Caco-2 (cell line): ENCODE data around the gene SPRR1A. TPM values are rescaled to one million over a fixed set of nuclear protein-coding genes. Genes with fewer than 3 reads are reported as not detected.

Experiments used
- Bru-seq: library from RNA; stranded (reverse); fragments of 400-500 nt; gene quantifications from one replicate; lab custom pipeline; 2021; lab: Mats Ljungman, UMichigan
- BruChase-seq, 2 experiments: library from RNA; stranded (reverse); fragments of 400-500 nt; gene quantifications; one replicate each; lab custom pipeline; 2021; lab: Mats Ljungman, UMichigan
- BruUV-seq: library from RNA; stranded (reverse); fragments of 400-500 nt; replicated peaks from 2 replicates; lab custom pipeline; 2021; lab: Mats Ljungman, UMichigan
- CTCF ChIA-PET: fragments of 300-600 bp; sonication (Branson Sonifier 250); formaldehyde crosslinking; loops from one replicate; lab custom pipeline; 2022; ENCODE audit warnings: antibody characterized with exemption; lab: Charles Lee
- POLR2A ChIA-PET: fragments of 300-600 bp; sonication (Branson Sonifier 250); formaldehyde crosslinking; loops from one replicate; lab custom pipeline; 2022; ENCODE audit warnings: antibody characterized with exemption; lab: Charles Lee
- DNase-seq, 2 experiments: peaks; one replicate each; pipeline versions ENCODE4 v3.0.0 to v3.0.0-alpha.2; 2020 to 2022
- H3K27me3 ChIP-seq: replicated peaks from 2 replicates; pipeline ENCODE4 v1.6.0; 2011; ENCODE audit warnings: low read length; ENCODE audit not compliant: control insufficient read depth, insufficient read depth
- H3K36me3 ChIP-seq: 2 replicates; pipeline ENCODE4 v1.5.1; 2011; ENCODE audit warnings: low read length; ENCODE audit not compliant: control insufficient read depth, insufficient read depth
- H3K4me1 ChIP-seq: fragments of 250-450 bp; sonication (Bioruptor Pico); 2 replicates; pipeline ENCODE4 v1.5.1; 2020; ENCODE audit warnings: mild to moderate bottlenecking
- H3K4me3 ChIP-seq: 2 replicates; pipeline ENCODE4 v1.5.1; 2011; ENCODE audit warnings: low read depth, mild to moderate bottlenecking, control low read depth, low read length
- H3K9me3 ChIP-seq: fragments of 250-450 bp; sonication (Bioruptor Pico); 2 replicates; pipeline ENCODE4 v1.5.1; 2020; ENCODE audit warnings: mild to moderate bottlenecking, moderate library complexity
- H3K27ac Mint-ChIP-seq: one replicate; pipeline ENCODE4 v1.8.0; 2022; ENCODE audit warnings: mixed read lengths; ENCODE audit not compliant: unreplicated experiment
- H3K27me3 Mint-ChIP-seq: one replicate; pipeline ENCODE4 v1.8.0; 2022; ENCODE audit warnings: mixed read lengths; ENCODE audit not compliant: insufficient read depth, unreplicated experiment
- H3K36me3 Mint-ChIP-seq: one replicate; pipeline ENCODE4 v1.8.0; 2022; ENCODE audit warnings: mild to moderate bottlenecking, mixed read lengths; ENCODE audit not compliant: insufficient read depth, unreplicated experiment
- H3K4me1 Mint-ChIP-seq: one replicate; pipeline ENCODE4 v1.8.0; 2022; ENCODE audit warnings: low read depth, mixed read lengths; ENCODE audit not compliant: unreplicated experiment
- H3K4me3 Mint-ChIP-seq: one replicate; pipeline ENCODE4 v1.8.0; 2022; ENCODE audit warnings: mild to moderate bottlenecking, moderate library complexity, mixed read lengths; ENCODE audit not compliant: unreplicated experiment
- H3K9me3 Mint-ChIP-seq: one replicate; pipeline ENCODE4 v1.8.0; 2022; ENCODE audit warnings: mixed read lengths; ENCODE audit not compliant: unreplicated experiment
- intact Hi-C: fragments of 100-400 bp; cut with micrococcal nuclease; formaldehyde crosslinking; loops from one replicate; pipeline ENCODE4 v1.10.0; 2022; ENCODE audit not compliant: unreplicated experiment
- long read RNA-seq: library from polyadenylated mRNA; stranded (forward); transcript quantifications from one replicate; pipeline ENCODE4 v2.0.0, GENCODE V29; 2022
- total RNA-seq: library from RNA; stranded (reverse); gene quantifications from 2 replicates; pipeline ENCODE4 v1.2.3, GENCODE V29; 2022
- TF ChIP-seq, protein P1 (sequence below), 2 experiments: fragments of 200-600 bp in 1 of 2; IDR thresholded peaks; 1 replicate in 1 of 2; 2 replicates in 1 of 2; pipeline versions ENCODE4 v1.5.1 to v1.8.0; 2011 to 2022; ENCODE audit warnings: antibody characterized with exemption in 1 of 2, control low read depth in 1 of 2, inconsistent platforms in 1 of 2, low read depth in 1 of 2, low read length in 1 of 2, mild to moderate bottlenecking in 1 of 2, moderate library complexity in 1 of 2; ENCODE audit not compliant: insufficient read depth in 1 of 2, severe bottlenecking in 1 of 2, unreplicated experiment in 1 of 2

The SPRR1A gene, protein sequence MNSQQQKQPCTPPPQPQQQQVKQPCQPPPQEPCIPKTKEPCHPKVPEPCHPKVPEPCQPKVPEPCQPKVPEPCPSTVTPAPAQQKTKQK
- not detected in 2 replicates for total RNA-seq
- Bru-seq, nascent RNA: not detected
- not detected for BruChase-seq, experiment 1, labeled RNA remaining after a 2-hour chase
- BruChase-seq, experiment 2, labeled RNA remaining after a 6-hour chase: not detected
- long read RNA-seq: 0 reads

DNA sequence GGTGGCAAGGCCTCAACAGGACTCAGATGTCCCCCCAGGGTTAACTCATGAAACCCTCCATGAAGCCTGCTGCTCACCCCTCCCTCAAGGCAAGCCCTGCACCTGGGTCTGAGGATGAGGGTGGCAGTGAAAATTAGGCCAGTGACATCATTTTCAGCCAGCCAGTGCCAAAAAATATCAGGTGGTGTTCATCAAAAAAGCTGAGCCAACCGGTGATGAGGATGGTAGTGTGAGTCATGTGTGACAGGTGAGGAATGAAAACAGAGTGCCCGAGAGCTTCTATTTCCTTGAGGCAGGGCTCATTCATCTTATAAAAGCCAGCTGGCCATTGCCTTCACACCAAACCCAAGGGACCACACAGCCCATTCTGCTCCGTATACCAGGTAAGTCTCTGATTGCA lies at the start of gene SPRR1A:
SPRR1A (plus strand) TSS at position 339 of the 400 bp plus-strand sequence. CDS start 1,150 bp downstream, outside the sequence.
- Mint-ChIP-seq H3K4me1 (no peaks in the 10 kb centered on the region), H3K9me3 (no peaks in the 10 kb centered on the region), H3K27ac (no peak within 1 kb of the TSS), H3K27me3 (peaks cover 23% of the 10 kb centered on the region), H3K4me3 (no peak within 1 kb of the TSS), H3K36me3 (no peaks in the 10 kb centered on the region)
- Histone ChIP-seq H3K4me1 (no peaks in the 10 kb centered on the region), H3K27me3 (peaks cover 2% of the 10 kb centered on the region; the same call in 1 of the 2 replicates), H3K9me3 (peaks cover 5% of the 10 kb centered on the region; the same call in 1 of the 2 replicates), H3K36me3 (no peaks in the 10 kb centered on the region), H3K4me3 (no peak within 1 kb of the TSS)
- CTCF ChIA-PET: no interaction called here
- no peak for DNase-seq
- POLR2A ChIA-PET: interaction anchor here (0.6 kb wide), 1 partner anchor 744 kb away, joined by 4 read pairs; the partner anchor contains the start of gene INTS3
- no TSS peak for BruUV-seq
- intact Hi-C loops: no loop called here
- TF ChIP-seq, protein P1, sequence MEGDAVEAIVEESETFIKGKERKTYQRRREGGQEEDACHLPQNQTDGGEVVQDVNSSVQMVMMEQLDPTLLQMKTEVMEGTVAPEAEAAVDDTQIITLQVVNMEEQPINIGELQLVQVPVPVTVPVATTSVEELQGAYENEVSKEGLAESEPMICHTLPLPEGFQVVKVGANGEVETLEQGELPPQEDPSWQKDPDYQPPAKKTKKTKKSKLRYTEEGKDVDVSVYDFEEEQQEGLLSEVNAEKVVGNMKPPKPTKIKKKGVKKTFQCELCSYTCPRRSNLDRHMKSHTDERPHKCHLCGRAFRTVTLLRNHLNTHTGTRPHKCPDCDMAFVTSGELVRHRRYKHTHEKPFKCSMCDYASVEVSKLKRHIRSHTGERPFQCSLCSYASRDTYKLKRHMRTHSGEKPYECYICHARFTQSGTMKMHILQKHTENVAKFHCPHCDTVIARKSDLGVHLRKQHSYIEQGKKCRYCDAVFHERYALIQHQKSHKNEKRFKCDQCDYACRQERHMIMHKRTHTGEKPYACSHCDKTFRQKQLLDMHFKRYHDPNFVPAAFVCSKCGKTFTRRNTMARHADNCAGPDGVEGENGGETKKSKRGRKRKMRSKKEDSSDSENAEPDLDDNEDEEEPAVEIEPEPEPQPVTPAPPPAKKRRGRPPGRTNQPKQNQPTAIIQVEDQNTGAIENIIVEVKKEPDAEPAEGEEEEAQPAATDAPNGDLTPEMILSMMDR (IDR thresholded peaks at IDR 0.05; ENCODE audit: insufficient read depth in 1 of 2, low read depth in 1 of 2, low read length in 1 of 2, severe bottlenecking in 1 of 2, unreplicated experiment in 1 of 2): no peak

DNA sequence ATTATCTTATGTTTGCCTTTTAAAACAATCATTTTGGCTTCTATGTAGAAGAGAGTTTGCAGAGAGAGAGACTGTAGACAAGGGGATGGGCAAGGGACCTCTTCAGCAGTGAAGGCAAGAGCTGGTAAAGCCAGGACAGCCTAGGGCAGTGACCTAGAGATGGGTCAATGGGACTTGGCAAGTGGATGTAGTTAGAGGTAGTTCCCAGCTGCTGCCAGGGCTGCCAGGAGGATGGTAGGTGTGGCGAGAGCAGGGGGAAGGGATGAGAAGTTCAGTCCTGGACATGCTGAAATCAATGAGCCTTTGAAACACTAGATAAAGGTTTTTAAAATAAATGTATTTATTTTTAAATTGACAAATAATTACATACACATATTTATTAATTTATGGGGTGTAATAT lies 43.3 kb upstream of the SPRR1A start:
- Histone ChIP-seq H3K27me3 (no peaks in the 10 kb centered on the region), H3K36me3 (no peaks in the 10 kb centered on the region), H3K4me3 (no peak overlapping the region), H3K4me1 (no peaks in the 10 kb centered on the region), H3K9me3 (no peaks in the 10 kb centered on the region)
- TF ChIP-seq, protein P1 (IDR thresholded peaks at IDR 0.05; ENCODE audit: insufficient read depth in 1 of 2, low read depth in 1 of 2, low read length in 1 of 2, severe bottlenecking in 1 of 2, unreplicated experiment in 1 of 2): no peak
- intact Hi-C loops: no loop called here
- H3K27ac Mint-ChIP-seq: no peak overlapping the region
- no peaks in the 10 kb centered on the region for H3K36me3 Mint-ChIP-seq
- ChIA-PET POLR2A (no interaction called here), CTCF (no interaction called here)
- DNase-seq: no peak
- H3K4me3 Mint-ChIP-seq: no peak overlapping the region
- no peaks in the 10 kb centered on the region for H3K9me3 Mint-ChIP-seq
- H3K4me1 Mint-ChIP-seq: no peaks in the 10 kb centered on the region
- peaks cover 8% of the 10 kb centered on the region for H3K27me3 Mint-ChIP-seq
- BruUV-seq: no TSS peak

DNA sequence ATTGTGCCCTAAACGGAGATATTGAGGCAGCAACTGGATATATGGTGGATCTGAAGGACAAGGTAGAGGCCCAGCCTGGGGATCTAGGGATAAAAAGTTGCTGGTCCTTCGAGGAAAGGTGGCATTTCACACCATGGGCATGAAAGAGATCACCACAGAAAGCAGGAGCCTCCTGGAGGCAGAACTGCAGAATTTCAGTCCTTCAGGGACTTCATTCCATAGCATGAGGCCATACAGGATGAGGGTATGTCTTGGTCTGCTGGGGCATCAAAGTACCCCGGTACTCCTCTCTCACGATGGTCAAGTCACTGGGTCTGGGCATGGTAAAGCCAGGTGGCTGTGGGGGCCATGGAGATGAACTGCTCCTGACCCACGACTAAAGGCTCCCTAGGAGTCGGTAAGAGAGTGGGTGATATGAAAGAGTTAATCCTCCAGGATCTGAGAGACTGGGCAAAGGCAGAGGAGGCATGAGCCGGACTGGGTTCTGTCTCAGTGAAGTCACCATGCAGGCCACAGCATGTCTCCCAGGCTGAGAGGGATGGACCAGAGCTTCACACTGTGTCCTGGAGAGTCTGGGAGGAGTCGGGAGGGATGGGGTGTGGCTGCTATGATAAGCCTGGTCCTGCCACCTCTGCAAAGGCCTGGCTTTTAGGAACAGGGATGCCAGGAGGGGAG lies 42.7 kb upstream of the SPRR1A start:
- no peak for DNase-seq
- intact Hi-C loops: no loop called here
- TF ChIP-seq, protein P1 (IDR thresholded peaks at IDR 0.05; ENCODE audit: insufficient read depth in 1 of 2, low read depth in 1 of 2, low read length in 1 of 2, severe bottlenecking in 1 of 2, unreplicated experiment in 1 of 2): peak in 1 of 2 experiments; percentile 14
- Histone ChIP-seq H3K4me3 (no peak overlapping the region), H3K36me3 (no peaks in the 10 kb centered on the region), H3K27me3 (no peaks in the 10 kb centered on the region), H3K9me3 (no peaks in the 10 kb centered on the region), H3K4me1 (no peaks in the 10 kb centered on the region)
- H3K9me3 Mint-ChIP-seq: no peaks in the 10 kb centered on the region
- H3K4me3 Mint-ChIP-seq: no peak overlapping the region
- H3K27ac Mint-ChIP-seq: no peak overlapping the region
- no peaks in the 10 kb centered on the region for H3K36me3 Mint-ChIP-seq
- H3K27me3 Mint-ChIP-seq: peaks cover 8% of the 10 kb centered on the region
- CTCF ChIA-PET: no interaction called here
- H3K4me1 Mint-ChIP-seq: no peaks in the 10 kb centered on the region
- POLR2A ChIA-PET: no interaction called here
- BruUV-seq: no TSS peak
